ENCODE measurements around the gene ID4. TPM values are rescaled to one million over a fixed set of nuclear protein-coding genes. Genes with fewer than 3 reads are reported as not detected.
"Not testable (repeated sequence)": the region's sequence is repeated elsewhere in the genome, so short reads cannot be mapped to it uniquely, and the experiment has no call there.

The ID4 gene
- polyA plus RNA-seq, 1 experiment, result 2.2 TPM

GRCh38 chr6:19849755-19850154, 12.6 kb downstream of the ID4 start:
- CTCF ChIA-PET, result interaction anchor here (0.8 kb wide), 1 partner anchor 853 kb away, joined by 3 read pairs; no protein-coding TSS in a partner anchor
- no peaks in the 10 kb centered on the region for H3K36me3 ChIP-seq (ENCODE audit: control insufficient read depth, insufficient read depth, low read length)
- no peaks in the 10 kb centered on the region for H3K27me3 ChIP-seq (ENCODE audit: control insufficient read depth, insufficient read depth, low read length)
- H3K4me3 ChIP-seq (ENCODE audit: low read depth, low read length), result no peak overlapping the region
- no peak for TF ChIP-seq CTCF (IDR thresholded peaks at IDR 0.05; ENCODE audit: insufficient read depth, low read depth, low read length)
- no peak for DNase-seq (ENCODE audit: low read depth)
- POLR2A ChIA-PET, result no interaction called here

- Histone ChIP-seq H3K36me3 (ENCODE audit: control insufficient read depth, insufficient read depth, low read length) (no peaks in the 10 kb centered on the region), H3K4me3 (ENCODE audit: low read depth, low read length) (no peak overlapping the region), H3K27me3 (ENCODE audit: control insufficient read depth, insufficient read depth, low read length) (no peaks in the 10 kb centered on the region)
- CTCF ChIA-PET, result interaction anchor here (0.7 to 2.9 kb wide), 18 partner anchors 9 to 1255 kb away, joined by 3 to 15 read pairs (median 4); no protein-coding TSS in a partner anchor
- no peak for DNase-seq (ENCODE audit: low read depth)
- TF ChIP-seq CTCF (IDR thresholded peaks at IDR 0.05; ENCODE audit: insufficient read depth, low read depth, low read length), result peak; percentile 88
- POLR2A ChIA-PET, result no interaction called here
Measured at GRCh38 chr6:19851241-19852089, 14.3 kb downstream of the ID4 start.

- no peak for DNase-seq (ENCODE audit: low read depth)
- CTCF ChIA-PET, result interaction anchor here (0.6 to 2.9 kb wide), 13 partner anchors 9 to 1104 kb away, joined by 3 to 15 read pairs (median 7); no protein-coding TSS in a partner anchor
- Histone ChIP-seq H3K27me3 (ENCODE audit: control insufficient read depth, insufficient read depth, low read length) (no peaks in the 10 kb centered on the region), H3K36me3 (ENCODE audit: control insufficient read depth, insufficient read depth, low read length) (no peaks in the 10 kb centered on the region), H3K4me3 (ENCODE audit: low read depth, low read length) (no peak overlapping the region)
- TF ChIP-seq CTCF (IDR thresholded peaks at IDR 0.05; ENCODE audit: insufficient read depth, low read depth, low read length), result no peak
- POLR2A ChIA-PET, result no interaction called here
Measured at GRCh38 chr6:19852090-19852457, 14.9 kb downstream of the ID4 start.

- Histone ChIP-seq H3K36me3 (ENCODE audit: control insufficient read depth, insufficient read depth, low read length) (no peaks in the 10 kb centered on the region), H3K27me3 (ENCODE audit: control insufficient read depth, insufficient read depth, low read length) (no peaks in the 10 kb centered on the region), H3K4me3 (ENCODE audit: low read depth, low read length) (no peak overlapping the region)
- POLR2A ChIA-PET, result no interaction called here
- no peak for DNase-seq (ENCODE audit: low read depth)
- CTCF ChIA-PET, result interaction anchor here (2.1 to 2.9 kb wide), 3 partner anchors 828 to 862 kb away, joined by 8 to 12 read pairs (median 9); no protein-coding TSS in a partner anchor
- no peak for TF ChIP-seq CTCF (IDR thresholded peaks at IDR 0.05; ENCODE audit: insufficient read depth, low read depth, low read length)
Measured at GRCh38 chr6:19852927-19853326, 15.8 kb downstream of the ID4 start.

GRCh38 chr6:19854421-19855015, 17.3 kb downstream of the ID4 start:
- H3K4me3 ChIP-seq (ENCODE audit: low read depth, low read length); CTCF ChIA-PET; POLR2A ChIA-PET; H3K27me3 ChIP-seq (ENCODE audit: control insufficient read depth, insufficient read depth, low read length); DNase-seq (ENCODE audit: low read depth); H3K36me3 ChIP-seq (ENCODE audit: control insufficient read depth, insufficient read depth, low read length): not testable (repeated sequence)
